ENCODE measurements around the gene UMPS.

Gene UMPS

DNA sequence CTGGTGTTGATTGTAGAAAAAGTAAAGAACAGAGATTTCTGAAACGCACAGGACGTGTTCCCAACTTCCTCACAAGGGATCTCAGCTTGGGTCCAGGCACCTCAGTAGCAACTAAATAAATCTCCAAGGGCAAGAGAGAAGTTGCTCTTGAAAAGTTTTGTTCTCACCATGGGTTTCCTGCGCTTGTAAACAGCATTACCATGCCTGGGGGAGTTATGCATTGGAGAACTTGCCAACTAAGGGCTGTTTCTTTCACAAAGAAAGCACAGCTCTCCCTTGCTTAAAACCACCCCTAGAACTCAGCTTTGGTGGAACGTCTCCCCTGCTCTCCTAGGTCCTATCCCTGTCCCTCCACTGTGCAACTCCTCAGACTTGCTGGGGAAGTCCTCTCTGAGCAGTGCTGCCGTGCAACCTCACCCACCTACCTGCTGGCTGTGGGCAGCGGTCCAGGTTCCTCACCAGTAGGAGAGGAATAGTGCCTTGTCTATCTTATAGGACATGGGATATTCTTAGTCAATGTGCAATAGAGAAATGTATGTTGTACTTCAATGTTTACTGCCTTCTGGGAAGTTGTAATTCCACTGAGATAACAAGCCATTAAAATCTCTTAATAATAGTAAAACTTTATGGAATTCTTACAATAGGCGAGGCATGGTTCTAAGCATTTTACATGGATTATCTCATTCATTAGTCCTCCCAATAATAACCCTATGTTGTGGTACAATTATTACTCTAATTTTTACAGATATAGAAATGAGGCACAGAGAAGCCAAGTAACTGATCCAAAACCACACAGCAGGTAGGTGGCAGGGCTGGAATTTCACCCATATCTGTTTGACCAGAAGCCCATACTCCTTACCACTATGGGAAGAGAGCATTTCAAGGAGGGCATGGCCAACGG, 51.5 kb downstream of the UMPS start:
- no peak for TF ChIP-seq CEBPB (IDR thresholded peaks at IDR 0.05)
- TF ChIP-seq, protein P1, sequence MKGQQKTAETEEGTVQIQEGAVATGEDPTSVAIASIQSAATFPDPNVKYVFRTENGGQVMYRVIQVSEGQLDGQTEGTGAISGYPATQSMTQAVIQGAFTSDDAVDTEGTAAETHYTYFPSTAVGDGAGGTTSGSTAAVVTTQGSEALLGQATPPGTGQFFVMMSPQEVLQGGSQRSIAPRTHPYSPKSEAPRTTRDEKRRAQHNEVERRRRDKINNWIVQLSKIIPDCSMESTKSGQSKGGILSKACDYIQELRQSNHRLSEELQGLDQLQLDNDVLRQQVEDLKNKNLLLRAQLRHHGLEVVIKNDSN (IDR thresholded peaks at IDR 0.05) = no peak
- TF ChIP-seq, protein P2, sequence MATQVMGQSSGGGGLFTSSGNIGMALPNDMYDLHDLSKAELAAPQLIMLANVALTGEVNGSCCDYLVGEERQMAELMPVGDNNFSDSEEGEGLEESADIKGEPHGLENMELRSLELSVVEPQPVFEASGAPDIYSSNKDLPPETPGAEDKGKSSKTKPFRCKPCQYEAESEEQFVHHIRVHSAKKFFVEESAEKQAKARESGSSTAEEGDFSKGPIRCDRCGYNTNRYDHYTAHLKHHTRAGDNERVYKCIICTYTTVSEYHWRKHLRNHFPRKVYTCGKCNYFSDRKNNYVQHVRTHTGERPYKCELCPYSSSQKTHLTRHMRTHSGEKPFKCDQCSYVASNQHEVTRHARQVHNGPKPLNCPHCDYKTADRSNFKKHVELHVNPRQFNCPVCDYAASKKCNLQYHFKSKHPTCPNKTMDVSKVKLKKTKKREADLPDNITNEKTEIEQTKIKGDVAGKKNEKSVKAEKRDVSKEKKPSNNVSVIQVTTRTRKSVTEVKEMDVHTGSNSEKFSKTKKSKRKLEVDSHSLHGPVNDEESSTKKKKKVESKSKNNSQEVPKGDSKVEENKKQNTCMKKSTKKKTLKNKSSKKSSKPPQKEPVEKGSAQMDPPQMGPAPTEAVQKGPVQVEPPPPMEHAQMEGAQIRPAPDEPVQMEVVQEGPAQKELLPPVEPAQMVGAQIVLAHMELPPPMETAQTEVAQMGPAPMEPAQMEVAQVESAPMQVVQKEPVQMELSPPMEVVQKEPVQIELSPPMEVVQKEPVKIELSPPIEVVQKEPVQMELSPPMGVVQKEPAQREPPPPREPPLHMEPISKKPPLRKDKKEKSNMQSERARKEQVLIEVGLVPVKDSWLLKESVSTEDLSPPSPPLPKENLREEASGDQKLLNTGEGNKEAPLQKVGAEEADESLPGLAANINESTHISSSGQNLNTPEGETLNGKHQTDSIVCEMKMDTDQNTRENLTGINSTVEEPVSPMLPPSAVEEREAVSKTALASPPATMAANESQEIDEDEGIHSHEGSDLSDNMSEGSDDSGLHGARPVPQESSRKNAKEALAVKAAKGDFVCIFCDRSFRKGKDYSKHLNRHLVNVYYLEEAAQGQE (IDR thresholded peaks at IDR 0.05; ENCODE audit: low read depth) = no peak
- TF ChIP-seq TCF12 (IDR thresholded peaks at IDR 0.05; ENCODE audit: low read depth) = no peak
- TF ChIP-seq NFIC (IDR thresholded peaks at IDR 0.05) = no peak
- TF ChIP-seq TEAD4 (IDR thresholded peaks at IDR 0.05) = no peak
- TF ChIP-seq RAD21 (IDR thresholded peaks at IDR 0.05; ENCODE audit: low read depth) = no peak
- TF ChIP-seq EGR1 (IDR thresholded peaks at IDR 0.05) = no peak
- TF ChIP-seq FOXM1 (IDR thresholded peaks at IDR 0.05; ENCODE audit: borderline replicate concordance, low read depth) = no peak

DNA sequence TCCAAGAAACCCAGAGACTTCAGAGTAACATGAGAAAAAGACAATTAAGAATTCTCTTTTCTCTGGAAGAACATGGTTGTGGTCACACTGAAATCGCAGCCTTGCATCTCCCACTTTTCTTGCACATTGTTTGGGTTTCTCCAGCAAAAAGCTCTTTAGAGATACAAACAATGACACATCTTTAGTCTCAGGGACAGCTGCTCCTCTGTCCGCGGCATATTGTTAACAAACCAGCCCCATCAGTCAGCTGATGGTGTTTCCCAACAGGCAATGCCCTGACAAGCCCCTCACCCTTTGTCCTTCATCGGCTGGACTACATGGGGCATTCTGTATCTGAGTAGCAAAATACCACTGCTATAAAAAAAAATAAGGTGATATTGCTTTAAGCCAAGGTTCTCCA, 53.4 kb downstream of the UMPS start:
- TF ChIP-seq TEAD4 (IDR thresholded peaks at IDR 0.05) = no peak
- TF ChIP-seq, protein P1 (IDR thresholded peaks at IDR 0.05) = no peak
- TF ChIP-seq EGR1 (IDR thresholded peaks at IDR 0.05) = no peak
- TF ChIP-seq NFIC (IDR thresholded peaks at IDR 0.05) = no peak
- TF ChIP-seq, protein P3, sequence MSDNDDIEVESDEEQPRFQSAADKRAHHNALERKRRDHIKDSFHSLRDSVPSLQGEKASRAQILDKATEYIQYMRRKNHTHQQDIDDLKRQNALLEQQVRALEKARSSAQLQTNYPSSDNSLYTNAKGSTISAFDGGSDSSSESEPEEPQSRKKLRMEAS (IDR thresholded peaks at IDR 0.05) = no peak
- TF ChIP-seq, protein P2 (IDR thresholded peaks at IDR 0.05; ENCODE audit: low read depth) = no peak
- TF ChIP-seq TCF12 (IDR thresholded peaks at IDR 0.05; ENCODE audit: low read depth) = no peak

DNA sequence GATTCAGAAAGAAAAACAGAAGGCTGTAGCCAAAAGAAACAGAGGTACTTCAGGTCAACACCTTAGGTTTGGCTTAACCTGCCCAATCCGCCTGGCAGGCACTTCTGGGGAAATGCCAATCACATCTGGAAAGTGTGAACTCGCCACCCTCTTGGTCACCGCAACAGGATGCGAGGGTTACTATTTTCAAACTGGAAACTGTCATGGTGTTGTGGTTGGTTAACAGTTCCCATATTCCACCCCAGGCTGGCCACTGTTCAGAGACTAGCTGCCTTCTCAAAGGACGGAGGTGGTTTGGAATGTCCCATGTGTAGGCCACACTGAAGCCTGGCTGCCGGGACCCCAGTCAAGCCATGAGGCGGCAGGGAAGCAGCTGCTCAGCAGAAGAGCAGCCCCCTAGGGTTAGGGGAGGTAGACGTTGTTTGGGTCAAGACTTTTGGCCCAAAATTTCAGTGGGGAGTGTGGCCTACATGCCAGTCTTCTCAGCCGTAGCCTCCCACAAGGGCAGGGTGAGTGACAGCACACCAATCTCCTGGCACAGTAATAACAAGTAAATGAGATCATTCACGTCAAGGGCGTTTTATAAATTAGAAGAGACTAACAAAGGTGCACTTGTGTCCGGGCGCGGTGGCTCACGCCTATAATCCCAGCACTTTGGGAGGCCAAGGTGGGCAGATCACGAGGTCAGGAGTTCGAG, 54.6 kb downstream of the UMPS start:
- TF ChIP-seq, protein P2 (IDR thresholded peaks at IDR 0.05; ENCODE audit: low read depth) = no peak
- no peak for TF ChIP-seq TAF1 (IDR thresholded peaks at IDR 0.05; ENCODE audit: low read depth)
- TF ChIP-seq CEBPB (IDR thresholded peaks at IDR 0.05) = no peak
- TF ChIP-seq EP300 (IDR thresholded peaks at IDR 0.05; ENCODE audit: borderline replicate concordance) = no peak
- TF ChIP-seq, protein P1 (IDR thresholded peaks at IDR 0.05) = no peak
- TF ChIP-seq YY1 (IDR thresholded peaks at IDR 0.05; ENCODE audit: low read depth) = no peak
- no peak for TF ChIP-seq CREB1 (IDR thresholded peaks at IDR 0.05; ENCODE audit: low read depth)

DNA sequence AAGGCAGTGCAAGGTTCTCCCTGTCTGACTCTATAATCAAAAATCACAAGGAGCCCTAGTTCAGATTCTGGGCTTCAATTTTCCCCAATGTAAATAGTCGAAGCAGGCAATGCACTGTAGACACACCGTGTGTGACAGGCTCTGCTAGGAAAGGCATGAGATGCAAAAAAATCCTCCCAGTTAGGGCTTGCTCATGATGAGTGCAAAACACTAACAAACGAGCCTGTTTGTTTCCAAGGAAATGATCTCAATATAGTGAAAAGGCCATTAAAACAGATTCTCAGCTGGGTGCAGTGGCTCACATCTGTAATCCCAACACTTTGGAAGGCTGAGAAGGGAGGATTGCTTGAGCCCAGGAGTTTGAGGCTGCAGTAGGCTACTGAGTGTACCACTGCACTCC, 55.7 kb downstream of the UMPS start:
- TF ChIP-seq CEBPB (IDR thresholded peaks at IDR 0.05) (no peak), TAF1 (IDR thresholded peaks at IDR 0.05; ENCODE audit: low read depth) (no peak), YY1 (IDR thresholded peaks at IDR 0.05; ENCODE audit: low read depth) (no peak), TEAD4 (IDR thresholded peaks at IDR 0.05) (no peak), TCF12 (IDR thresholded peaks at IDR 0.05; ENCODE audit: low read depth) (no peak), EGR1 (IDR thresholded peaks at IDR 0.05) (no peak), ZBTB7A (IDR thresholded peaks at IDR 0.05; ENCODE audit: low read depth) (no peak)
- TF ChIP-seq, protein P2 (IDR thresholded peaks at IDR 0.05; ENCODE audit: low read depth) = no peak
- TF ChIP-seq, protein P3 (IDR thresholded peaks at IDR 0.05) = no peak
